Measurements from ENCODE around the gene DENND2C. TPM values are rescaled to one million over a fixed set of nuclear protein-coding genes. Genes with fewer than 3 reads are reported as not detected.

The DENND2C gene
- 1.8 TPM in 2 replicates for total RNA-seq
- 1.1 and 2.1 TPM in 2 replicates for polyA plus RNA-seq

- H3K4me3 ChIP-seq: peak within 1 kb of the TSS; percentile 49
- DNase-seq (ENCODE audit: low read depth in 1 of 2, low spot score in 1 of 2): peak in 1 of 2 donors; percentile 68
- no peak within 1 kb of the TSS for H3K27ac ChIP-seq
- H3K9me3 ChIP-seq (ENCODE audit: low read depth): no peaks in the 10 kb centered on the region
- H3K27me3 ChIP-seq: peaks cover 20% of the 10 kb centered on the region
- no peaks in the 10 kb centered on the region for H3K4me1 ChIP-seq (ENCODE audit: low read depth)
- TF ChIP-seq CTCF (IDR thresholded peaks at IDR 0.05; ENCODE audit: low read depth, low read length): no peak
- no peaks in the 10 kb centered on the region for H3K36me3 ChIP-seq
Observed at GRCh38 chr1:114669562-114670082, at the start of gene DENND2C. Gene DENND2C, minus strand, starts transcription at chr1:114670049. Its CDS starts 44,065 bp downstream, at chr1:114625984.

GRCh38 chr1:114719424-114719787 lies 49.6 kb upstream of the DENND2C start:
- Histone ChIP-seq H3K27me3 (no peaks in the 10 kb centered on the region), H3K4me1 (ENCODE audit: low read depth) (peaks cover 10% of the 10 kb centered on the region), H3K9me3 (ENCODE audit: low read depth) (no peaks in the 10 kb centered on the region), H3K36me3 (peaks cover 70% of the 10 kb centered on the region), H3K4me3 (no peak overlapping the region), H3K27ac (no peak overlapping the region)
- no peak for DNase-seq (ENCODE audit: low read depth in 1 of 2, low spot score in 1 of 2)
- no peak for TF ChIP-seq CTCF (IDR thresholded peaks at IDR 0.05; ENCODE audit: low read depth, low read length)

GRCh38 chr1:114718661-114719423 lies 49.0 kb upstream of the DENND2C start:
- H3K27ac ChIP-seq: no peak overlapping the region
- no peak for DNase-seq (ENCODE audit: low read depth in 1 of 2, low spot score in 1 of 2)
- H3K36me3 ChIP-seq: peaks cover 70% of the 10 kb centered on the region
- H3K4me3 ChIP-seq: no peak overlapping the region
- no peak for TF ChIP-seq CTCF (IDR thresholded peaks at IDR 0.05; ENCODE audit: low read depth, low read length)
- H3K27me3 ChIP-seq: no peaks in the 10 kb centered on the region
- H3K4me1 ChIP-seq (ENCODE audit: low read depth): peaks cover 6% of the 10 kb centered on the region
- no peaks in the 10 kb centered on the region for H3K9me3 ChIP-seq (ENCODE audit: low read depth)

GRCh38 chr1:114716304-114717170 lies 46.7 kb upstream of the DENND2C start, which contains the start of gene NRAS:
Gene NRAS, minus strand, starts transcription at chr1:114716771. Its CDS starts 611 bp downstream, at chr1:114716160.
- Histone ChIP-seq H3K9me3 (ENCODE audit: low read depth) (no peaks in the 10 kb centered on the region), H3K27me3 (no peaks in the 10 kb centered on the region), H3K4me1 (ENCODE audit: low read depth) (peaks cover 4% of the 10 kb centered on the region), H3K36me3 (peaks cover 51% of the 10 kb centered on the region), H3K27ac (peak within 1 kb of the TSS; percentile 93), H3K4me3 (peak within 1 kb of the TSS; percentile 97)
- TF ChIP-seq CTCF (IDR thresholded peaks at IDR 0.05; ENCODE audit: low read depth, low read length): no peak
- peak; percentile 95 to 96 for DNase-seq (ENCODE audit: low read depth in 1 of 2, low spot score in 1 of 2)

- DNase-seq (ENCODE audit: low read depth in 1 of 2, low spot score in 1 of 2): no peak
- peaks cover 45% of the 10 kb centered on the region for H3K36me3 ChIP-seq
Observed at GRCh38 chr1:114715952-114716303, 46.1 kb upstream of the DENND2C start.

More at GRCh38 chr1:114715952-114716303, 46.1 kb upstream of the DENND2C start:
- H3K9me3 ChIP-seq (ENCODE audit: low read depth): no peaks in the 10 kb centered on the region
- H3K27ac ChIP-seq: peak overlapping the region; percentile 93
- H3K4me3 ChIP-seq: peak overlapping the region; percentile 97
- TF ChIP-seq CTCF (IDR thresholded peaks at IDR 0.05; ENCODE audit: low read depth, low read length): no peak
- H3K4me1 ChIP-seq (ENCODE audit: low read depth): peaks cover 4% of the 10 kb centered on the region
- no peaks in the 10 kb centered on the region for H3K27me3 ChIP-seq

Data from cardiac muscle cell (in vitro differentiated cells and primary cell).